Neutrophil (primary cell): ENCODE measurements around the gene GLS.
"Not testable (repeated sequence)": the region's sequence is repeated elsewhere in the genome, so short reads cannot be mapped to it uniquely, and the experiment has no call there.

Source experiments
- H3K27ac ChIP-seq: fragments of 200-600 bp; sonication (generic); 2 replicates; pipeline ENCODE4 v1.5.1; 2016; ENCODE audit warnings: mild to moderate bottlenecking, moderate library complexity
- H3K27me3 ChIP-seq: fragments of 200-600 bp; sonication (generic); 2 replicates; pipeline ENCODE4 v1.6.0; 2016; ENCODE audit warnings: mild to moderate bottlenecking
- H3K36me3 ChIP-seq: fragments of 200-600 bp; sonication (generic); 2 replicates; pipeline ENCODE4 v1.5.1; 2017
- H3K4me1 ChIP-seq, 2 experiments: fragments of 200-600 bp in 1 of 2; sonication (generic) in 1 of 2; 1 replicate in 1 of 2; 2 replicates in 1 of 2; pipeline versions ENCODE4 v1.5.1 to v1.6.1; 2013 to 2016; ENCODE audit warnings: low read depth in 1 of 2, low read length in 1 of 2, mild to moderate bottlenecking in 1 of 2, moderate library complexity in 1 of 2; ENCODE audit not compliant: control insufficient read depth in 1 of 2, insufficient read depth in 1 of 2
- H3K4me3 ChIP-seq, 2 experiments: fragments of 200-600 bp in 1 of 2; sonication (generic) in 1 of 2; 1 replicate in 1 of 2; 2 replicates in 1 of 2; pipeline ENCODE4 v1.5.1; 2013 to 2016; ENCODE audit warnings: low read depth in 1 of 2, low read length in 1 of 2, mild to moderate bottlenecking in 1 of 2, moderate library complexity in 1 of 2
- H3K9me3 ChIP-seq: fragments of 200-600 bp; sonication (generic); 2 replicates; pipeline ENCODE4 v1.5.1; 2016
- TF ChIP-seq, protein P1 (sequence below): fragments of 200-600 bp; sonication (generic); IDR thresholded peaks from 2 replicates; pipeline ENCODE4 v1.5.1; 2016; ENCODE audit warnings: antibody characterized with exemption

Gene GLS

DNA sequence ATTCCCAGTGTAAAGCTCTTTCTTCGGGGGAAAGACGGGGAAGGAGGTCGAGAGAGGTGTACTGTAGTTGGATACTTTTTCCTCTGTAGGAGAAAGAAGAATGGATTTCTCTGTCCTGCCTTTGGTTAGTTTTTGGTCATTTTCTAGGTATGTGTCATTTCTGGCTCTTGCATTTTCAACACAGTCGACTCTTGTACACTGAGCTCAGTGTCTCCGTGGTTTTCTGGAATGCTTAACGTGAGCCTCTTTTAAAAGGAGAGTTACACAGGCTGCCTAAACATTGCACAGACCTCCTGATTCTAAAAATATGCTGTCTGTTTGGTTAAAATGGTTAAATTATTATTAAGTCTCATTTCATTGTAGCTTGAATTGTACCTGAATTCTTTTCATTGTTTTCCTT lies 21.8 kb upstream of the GLS start:
- Histone ChIP-seq H3K27ac (no peak overlapping the region), H3K4me1 (peaks cover 0 to 4% of the 10 kb centered on the region in 2 experiments), H3K9me3 (no peaks in the 10 kb centered on the region), H3K27me3 (no peaks in the 10 kb centered on the region), H3K36me3 (no peaks in the 10 kb centered on the region), H3K4me3 (no peak overlapping the region)
- TF ChIP-seq, protein P1, sequence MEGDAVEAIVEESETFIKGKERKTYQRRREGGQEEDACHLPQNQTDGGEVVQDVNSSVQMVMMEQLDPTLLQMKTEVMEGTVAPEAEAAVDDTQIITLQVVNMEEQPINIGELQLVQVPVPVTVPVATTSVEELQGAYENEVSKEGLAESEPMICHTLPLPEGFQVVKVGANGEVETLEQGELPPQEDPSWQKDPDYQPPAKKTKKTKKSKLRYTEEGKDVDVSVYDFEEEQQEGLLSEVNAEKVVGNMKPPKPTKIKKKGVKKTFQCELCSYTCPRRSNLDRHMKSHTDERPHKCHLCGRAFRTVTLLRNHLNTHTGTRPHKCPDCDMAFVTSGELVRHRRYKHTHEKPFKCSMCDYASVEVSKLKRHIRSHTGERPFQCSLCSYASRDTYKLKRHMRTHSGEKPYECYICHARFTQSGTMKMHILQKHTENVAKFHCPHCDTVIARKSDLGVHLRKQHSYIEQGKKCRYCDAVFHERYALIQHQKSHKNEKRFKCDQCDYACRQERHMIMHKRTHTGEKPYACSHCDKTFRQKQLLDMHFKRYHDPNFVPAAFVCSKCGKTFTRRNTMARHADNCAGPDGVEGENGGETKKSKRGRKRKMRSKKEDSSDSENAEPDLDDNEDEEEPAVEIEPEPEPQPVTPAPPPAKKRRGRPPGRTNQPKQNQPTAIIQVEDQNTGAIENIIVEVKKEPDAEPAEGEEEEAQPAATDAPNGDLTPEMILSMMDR: no peak

DNA sequence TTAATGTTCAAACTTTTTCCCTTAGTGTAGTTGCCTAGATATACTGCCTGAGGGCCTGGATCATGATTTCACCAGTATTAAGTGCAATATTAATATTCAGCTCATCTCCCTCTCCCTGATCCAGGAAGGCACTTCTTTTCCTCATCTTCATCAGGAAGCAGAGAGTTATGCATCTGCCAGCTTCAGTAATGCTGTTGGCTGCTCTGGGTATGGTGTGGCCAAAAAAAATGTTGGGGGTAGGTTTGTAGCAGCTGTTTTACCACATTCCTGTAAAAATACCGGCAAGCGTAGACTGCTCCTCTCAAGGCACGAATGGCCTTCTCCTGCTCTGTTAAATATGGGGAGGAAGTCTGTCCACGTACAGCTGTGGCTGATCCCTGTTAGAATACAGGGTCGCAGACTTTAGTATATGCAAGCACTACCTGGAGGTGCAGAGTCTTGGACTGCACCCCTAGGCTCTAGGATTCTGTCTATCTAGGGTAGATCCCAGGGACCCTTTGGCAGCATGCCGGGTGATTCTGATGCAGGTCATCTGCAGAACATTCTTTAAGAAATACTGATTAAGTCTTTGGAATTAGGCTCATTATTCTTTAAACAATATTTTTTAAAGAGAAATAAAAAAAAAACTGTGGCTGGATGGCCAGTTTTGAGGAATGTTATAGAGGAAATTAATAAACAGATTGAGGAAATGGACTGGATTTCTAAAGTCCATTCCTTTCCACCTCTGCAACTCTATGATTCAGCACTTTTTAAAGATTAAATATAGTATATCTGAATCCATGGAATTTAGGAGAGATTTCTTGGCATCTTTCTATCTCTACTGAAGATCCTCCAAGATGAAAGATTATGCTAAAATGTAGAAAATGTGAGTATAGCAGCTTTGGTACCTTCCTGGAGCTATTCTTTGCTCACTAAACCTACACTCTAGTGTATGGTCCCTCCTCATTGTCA lies 21.0 kb upstream of the GLS start:
- no peaks in the 10 kb centered on the region for H3K9me3 ChIP-seq
- H3K4me3 ChIP-seq: no peak overlapping the region
- H3K36me3 ChIP-seq: no peaks in the 10 kb centered on the region
- TF ChIP-seq, protein P1: no peak
- no peak overlapping the region for H3K27ac ChIP-seq
- H3K4me1 ChIP-seq: peaks cover 0 to 4% of the 10 kb centered on the region in 2 experiments
- no peaks in the 10 kb centered on the region for H3K27me3 ChIP-seq

DNA sequence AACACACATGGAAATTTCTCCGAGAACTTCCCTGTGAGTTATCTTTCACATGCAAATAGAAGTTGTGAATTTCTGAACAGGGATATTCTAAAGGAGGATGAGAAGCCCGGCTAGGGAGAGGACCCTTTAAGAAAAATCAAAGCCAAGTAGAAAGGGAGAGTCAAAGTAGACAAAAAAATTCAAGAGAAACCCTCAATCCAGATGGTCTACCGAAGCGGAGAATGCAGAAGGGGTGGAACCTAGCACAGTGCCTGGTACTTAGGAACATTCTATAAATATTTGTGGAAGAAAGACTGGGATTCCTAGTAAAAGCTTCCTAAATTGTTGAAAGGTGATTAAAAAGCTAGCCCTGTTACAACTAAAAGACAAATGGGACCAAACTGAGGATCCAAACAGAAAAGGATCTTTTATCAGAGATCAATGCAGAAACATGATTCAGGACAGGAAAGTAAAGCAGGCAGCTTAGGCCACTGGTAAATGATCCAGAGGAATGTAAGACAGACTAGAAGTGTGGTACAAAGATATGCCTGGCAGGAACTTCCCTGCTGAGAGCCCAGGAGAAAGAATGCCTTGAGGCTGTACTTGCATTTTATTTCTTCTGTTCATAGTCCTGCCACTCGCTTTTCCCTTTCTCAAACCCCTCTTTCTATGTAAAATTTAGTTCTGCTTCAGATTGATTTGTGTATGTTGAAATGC lies 19.5 kb upstream of the GLS start:
- H3K4me3 ChIP-seq: no peak overlapping the region
- TF ChIP-seq, protein P1: no peak
- H3K36me3 ChIP-seq: no peaks in the 10 kb centered on the region
- no peak overlapping the region for H3K27ac ChIP-seq
- no peaks in the 10 kb centered on the region for H3K27me3 ChIP-seq
- H3K9me3 ChIP-seq: no peaks in the 10 kb centered on the region
- peaks cover 0 to 4% of the 10 kb centered on the region in 2 experiments for H3K4me1 ChIP-seq

DNA sequence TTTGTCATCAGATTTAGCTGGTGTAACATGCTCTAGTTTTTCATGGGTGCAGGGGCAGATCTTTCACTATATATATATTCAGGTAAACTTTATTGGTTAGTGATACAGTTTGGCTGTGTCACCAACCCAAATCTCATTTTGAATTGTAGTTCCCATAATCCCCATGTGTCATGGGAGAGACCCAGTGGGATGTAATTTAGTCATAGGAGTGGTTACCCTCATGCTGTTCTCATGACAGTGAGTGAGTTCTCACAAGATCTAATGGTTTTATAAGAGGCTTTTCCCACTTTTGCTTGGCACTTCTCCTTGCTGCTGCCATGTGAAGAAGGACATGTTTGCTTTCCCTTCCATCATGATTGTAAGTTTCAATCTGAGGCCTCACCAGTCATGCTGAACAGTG lies 18.5 kb upstream of the GLS start:
- H3K27me3 ChIP-seq, H3K4me3 ChIP-seq, H3K9me3 ChIP-seq, H3K4me1 ChIP-seq, H3K36me3 ChIP-seq, H3K27ac ChIP-seq: not testable (repeated sequence)

DNA sequence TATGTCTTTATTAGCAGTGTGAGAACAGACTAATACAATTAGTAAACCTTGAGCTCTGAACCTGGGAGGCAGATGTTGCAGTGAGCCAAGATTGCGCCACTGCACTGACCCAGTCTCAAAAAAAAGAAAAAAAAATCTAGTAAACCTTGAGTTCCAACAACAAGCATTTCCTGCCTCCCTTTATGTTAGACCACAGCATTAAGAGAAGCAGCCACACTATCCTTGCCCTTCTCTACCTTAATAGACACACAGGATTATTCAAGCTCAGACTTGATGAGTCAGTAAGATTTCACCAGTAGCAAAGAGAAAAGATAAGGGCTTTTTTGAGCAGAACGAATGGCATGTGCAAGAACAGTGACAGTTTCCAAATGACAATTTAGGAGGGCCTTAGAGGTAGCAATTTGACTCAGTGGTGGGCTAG lies 18.0 kb upstream of the GLS start:
- H3K36me3 ChIP-seq: no peaks in the 10 kb centered on the region
- H3K4me1 ChIP-seq: peaks cover 0 to 4% of the 10 kb centered on the region in 2 experiments
- no peaks in the 10 kb centered on the region for H3K9me3 ChIP-seq
- no peak overlapping the region for H3K4me3 ChIP-seq
- no peaks in the 10 kb centered on the region for H3K27me3 ChIP-seq
- no peak overlapping the region for H3K27ac ChIP-seq
- TF ChIP-seq, protein P1: no peak

DNA sequence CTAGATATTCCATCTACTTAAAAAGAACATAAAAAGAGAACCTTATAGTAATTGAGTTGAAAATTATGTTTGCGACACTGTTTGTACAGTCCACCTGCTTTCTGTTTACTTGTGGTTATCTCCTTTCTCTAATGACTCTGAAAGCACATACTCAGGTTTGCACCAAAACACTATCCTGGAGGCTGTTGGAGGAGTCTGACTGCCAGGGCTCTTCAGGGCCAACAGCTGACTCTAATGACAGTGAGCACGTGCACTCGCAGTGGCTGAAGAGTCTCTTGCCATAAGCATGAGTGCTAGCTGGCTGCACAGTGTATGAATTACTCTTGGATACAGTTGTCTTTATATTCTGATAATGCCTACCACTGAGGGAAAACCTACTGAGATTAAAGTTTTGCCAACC lies 16.7 kb upstream of the GLS start:
- Histone ChIP-seq H3K9me3 (no peaks in the 10 kb centered on the region), H3K4me1 (peaks cover 0 to 4% of the 10 kb centered on the region in 2 experiments), H3K27me3 (no peaks in the 10 kb centered on the region), H3K4me3 (no peak overlapping the region), H3K27ac (no peak overlapping the region), H3K36me3 (no peaks in the 10 kb centered on the region)
- TF ChIP-seq, protein P1: no peak
